Stimulated activated CD4-positive, alpha-beta T cell treated with anti-CD3 and anti-CD28 coated beads, Interleukin-15, amount 100 ng/mL, for 1 hour (primary cell): Measurements from ENCODE around the gene USP2.

ENCODE experiments used
- DNase-seq, 2 donors: peaks; one replicate each; pipeline ENCODE4 v3.0.0-alpha.2; 2020; ENCODE audit warnings: low read depth in 1 of 2, low spot score in 1 of 2

The USP2 gene

GRCh38 chr11:119365071-119365591, 16.4 kb downstream of the USP2 start:
- no peak for DNase-seq

- DNase-seq, result peak; percentile 25 to 56
Measured at GRCh38 chr11:119363851-119364590, 17.5 kb downstream of the USP2 start.

GRCh38 chr11:119363081-119363850, 18.2 kb downstream of the USP2 start:
- DNase-seq, result no peak

GRCh38 chr11:119362741-119363080, 18.8 kb downstream of the USP2 start:
- DNase-seq, result no peak

- no peak for DNase-seq
Measured at GRCh38 chr11:119361941-119362725, 19.4 kb downstream of the USP2 start.

GRCh38 chr11:119361056-119361787, 20.3 kb downstream of the USP2 start:
- no peak for DNase-seq

- DNase-seq, result no peak
Measured at GRCh38 chr11:119359365-119360214, 21.9 kb downstream of the USP2 start.

- no peak for DNase-seq
Measured at GRCh38 chr11:119357074-119357473, 24.4 kb downstream of the USP2 start.

GRCh38 chr11:119356349-119357031, 25.0 kb downstream of the USP2 start:
- DNase-seq, result peak; percentile 42 to 56

- no peak for DNase-seq
Measured at GRCh38 chr11:119355091-119355843, 26.2 kb downstream of the USP2 start.

- DNase-seq, result no peak
Measured at GRCh38 chr11:119352857-119353260, 28.6 kb downstream of the USP2 start.

GRCh38 chr11:119351232-119351631, 30.3 kb downstream of the USP2 start:
- DNase-seq, result no peak

GRCh38 chr11:119350302-119350701, 31.2 kb downstream of the USP2 start:
- DNase-seq, result no peak

GRCh38 chr11:119347940-119348605, 33.4 kb downstream of the USP2 start:
- no peak for DNase-seq

- no peak for DNase-seq
Measured at GRCh38 chr11:119347242-119347641, 34.2 kb downstream of the USP2 start.

GRCh38 chr11:119346605-119347004, 34.9 kb downstream of the USP2 start, which contains the start of gene MFRP:
Gene MFRP, minus strand, starts transcription at chr11:119346705. Its CDS starts 192 bp downstream, at chr11:119346513.
- DNase-seq, result no peak

GRCh38 chr11:119345685-119346084, 35.8 kb downstream of the USP2 start:
- DNase-seq, result no peak
